ENCODE data around the gene ZNF618.

ZNF618 gene

GRCh38 chr9:113876151-113876992, at the start of gene ZNF618:
ZNF618 (plus strand) TSS chr9:113876309; CDS start chr9:113876381, 72 bp downstream.
- peak within 1 kb of the TSS; percentile 97 for H3K4me3 Mint-ChIP-seq
- H3K36me3 Mint-ChIP-seq: peaks cover 2% of the 10 kb centered on the region
- H3K4me1 Mint-ChIP-seq: peaks cover 7% of the 10 kb centered on the region
- no peaks in the 10 kb centered on the region for H3K9me3 Mint-ChIP-seq
- H3K27ac Mint-ChIP-seq: peak within 1 kb of the TSS; percentile 84
- H3K27me3 Mint-ChIP-seq: peaks cover 22% of the 10 kb centered on the region

- Mint-ChIP-seq H3K4me3 (no peak overlapping the region), H3K9me3 (peaks cover 33% of the 10 kb centered on the region), H3K27me3 (peaks cover 16% of the 10 kb centered on the region), H3K27ac (no peak overlapping the region), H3K36me3 (peaks cover 2% of the 10 kb centered on the region), H3K4me1 (peaks cover 5% of the 10 kb centered on the region)
Measured at GRCh38 chr9:113828221-113828620, 47.9 kb upstream of the ZNF618 start.

- Mint-ChIP-seq H3K27me3 (peaks cover 11% of the 10 kb centered on the region), H3K36me3 (no peaks in the 10 kb centered on the region), H3K4me3 (no peak overlapping the region), H3K9me3 (peaks cover 12% of the 10 kb centered on the region), H3K4me1 (no peaks in the 10 kb centered on the region), H3K27ac (no peak overlapping the region)
Measured at GRCh38 chr9:113837334-113837733, 38.8 kb upstream of the ZNF618 start.

- H3K9me3 Mint-ChIP-seq: peaks cover 4% of the 10 kb centered on the region
- H3K27ac Mint-ChIP-seq: no peak overlapping the region
- H3K27me3 Mint-ChIP-seq: peaks cover 6% of the 10 kb centered on the region
- no peaks in the 10 kb centered on the region for H3K4me1 Mint-ChIP-seq
- no peak overlapping the region for H3K4me3 Mint-ChIP-seq
- H3K36me3 Mint-ChIP-seq: no peaks in the 10 kb centered on the region
Measured at GRCh38 chr9:113842086-113842485, 34.0 kb upstream of the ZNF618 start.

- no peak overlapping the region for H3K4me3 Mint-ChIP-seq
- H3K9me3 Mint-ChIP-seq: peaks cover 4% of the 10 kb centered on the region
- peaks cover 4% of the 10 kb centered on the region for H3K27me3 Mint-ChIP-seq
- H3K4me1 Mint-ChIP-seq: no peaks in the 10 kb centered on the region
- no peak overlapping the region for H3K27ac Mint-ChIP-seq
- no peaks in the 10 kb centered on the region for H3K36me3 Mint-ChIP-seq
Measured at GRCh38 chr9:113844466-113844865, 31.6 kb upstream of the ZNF618 start.

- H3K27me3 Mint-ChIP-seq: peaks cover 11% of the 10 kb centered on the region
- peak overlapping the region; percentile 83 for H3K27ac Mint-ChIP-seq
- peaks cover 15% of the 10 kb centered on the region for H3K9me3 Mint-ChIP-seq
- peaks cover 2% of the 10 kb centered on the region for H3K36me3 Mint-ChIP-seq
- H3K4me1 Mint-ChIP-seq: peaks cover 4% of the 10 kb centered on the region
- H3K4me3 Mint-ChIP-seq: no peak overlapping the region
Measured at GRCh38 chr9:113851359-113851758, 24.8 kb upstream of the ZNF618 start.

GRCh38 chr9:113851873-113852272, 24.2 kb upstream of the ZNF618 start:
- Mint-ChIP-seq H3K4me1 (peaks cover 4% of the 10 kb centered on the region), H3K36me3 (peaks cover 2% of the 10 kb centered on the region), H3K4me3 (no peak overlapping the region), H3K27me3 (peaks cover 11% of the 10 kb centered on the region), H3K9me3 (peaks cover 14% of the 10 kb centered on the region), H3K27ac (peak overlapping the region; percentile 83)

GRCh38 chr9:113853333-113853732, 22.8 kb upstream of the ZNF618 start:
- peaks cover 11% of the 10 kb centered on the region for H3K27me3 Mint-ChIP-seq
- H3K4me1 Mint-ChIP-seq: peaks cover 4% of the 10 kb centered on the region
- H3K36me3 Mint-ChIP-seq: peaks cover 2% of the 10 kb centered on the region
- no peak overlapping the region for H3K27ac Mint-ChIP-seq
- no peak overlapping the region for H3K4me3 Mint-ChIP-seq
- H3K9me3 Mint-ChIP-seq: peaks cover 11% of the 10 kb centered on the region

GRCh38 chr9:113854310-113854709, 21.8 kb upstream of the ZNF618 start:
- Mint-ChIP-seq H3K27ac (no peak overlapping the region), H3K36me3 (peaks cover 2% of the 10 kb centered on the region), H3K4me3 (no peak overlapping the region)

GRCh38 chr9:113857875-113858274, 18.2 kb upstream of the ZNF618 start:
- H3K4me1 Mint-ChIP-seq: no peaks in the 10 kb centered on the region
- no peak overlapping the region for H3K27ac Mint-ChIP-seq
- H3K4me3 Mint-ChIP-seq: no peak overlapping the region
- H3K36me3 Mint-ChIP-seq: no peaks in the 10 kb centered on the region
- peaks cover 19% of the 10 kb centered on the region for H3K27me3 Mint-ChIP-seq
- H3K9me3 Mint-ChIP-seq: no peaks in the 10 kb centered on the region

More at GRCh38 chr9:113854310-113854709, 21.8 kb upstream of the ZNF618 start:
- Mint-ChIP-seq H3K4me1 (peaks cover 4% of the 10 kb centered on the region), H3K9me3 (peaks cover 11% of the 10 kb centered on the region), H3K27me3 (peaks cover 11% of the 10 kb centered on the region)

GRCh38 chr9:113858282-113858681, 17.8 kb upstream of the ZNF618 start:
- H3K36me3 Mint-ChIP-seq: no peaks in the 10 kb centered on the region
- H3K9me3 Mint-ChIP-seq: no peaks in the 10 kb centered on the region
- peaks cover 17% of the 10 kb centered on the region for H3K27me3 Mint-ChIP-seq
- no peak overlapping the region for H3K27ac Mint-ChIP-seq
- H3K4me3 Mint-ChIP-seq: no peak overlapping the region
- no peaks in the 10 kb centered on the region for H3K4me1 Mint-ChIP-seq

- H3K4me1 Mint-ChIP-seq: no peaks in the 10 kb centered on the region
- H3K36me3 Mint-ChIP-seq: no peaks in the 10 kb centered on the region
- no peaks in the 10 kb centered on the region for H3K9me3 Mint-ChIP-seq
- no peak overlapping the region for H3K27ac Mint-ChIP-seq
- no peak overlapping the region for H3K4me3 Mint-ChIP-seq
- H3K27me3 Mint-ChIP-seq: peaks cover 14% of the 10 kb centered on the region
Measured at GRCh38 chr9:113863345-113863744, 12.8 kb upstream of the ZNF618 start.

- H3K36me3 Mint-ChIP-seq: no peaks in the 10 kb centered on the region
- H3K4me3 Mint-ChIP-seq: no peak overlapping the region
- peaks cover 2% of the 10 kb centered on the region for H3K27me3 Mint-ChIP-seq
- no peak overlapping the region for H3K27ac Mint-ChIP-seq
- no peaks in the 10 kb centered on the region for H3K4me1 Mint-ChIP-seq
- H3K9me3 Mint-ChIP-seq: no peaks in the 10 kb centered on the region
Measured at GRCh38 chr9:113868501-113868900, 7.6 kb upstream of the ZNF618 start.

- H3K9me3 Mint-ChIP-seq: no peaks in the 10 kb centered on the region
- peaks cover 7% of the 10 kb centered on the region for H3K4me1 Mint-ChIP-seq
- H3K27me3 Mint-ChIP-seq: peaks cover 9% of the 10 kb centered on the region
- H3K36me3 Mint-ChIP-seq: peaks cover 2% of the 10 kb centered on the region
- H3K4me3 Mint-ChIP-seq: no peak overlapping the region
- H3K27ac Mint-ChIP-seq: no peak overlapping the region
Measured at GRCh38 chr9:113872485-113873143, 3.5 kb upstream of the ZNF618 start.

GRCh38 chr9:113873446-113873845, 2.7 kb upstream of the ZNF618 start:
- Mint-ChIP-seq H3K4me3 (no peak overlapping the region), H3K27ac (no peak overlapping the region), H3K9me3 (no peaks in the 10 kb centered on the region), H3K4me1 (peaks cover 7% of the 10 kb centered on the region), H3K36me3 (peaks cover 2% of the 10 kb centered on the region), H3K27me3 (peaks cover 13% of the 10 kb centered on the region)

- peaks cover 2% of the 10 kb centered on the region for H3K36me3 Mint-ChIP-seq
- H3K9me3 Mint-ChIP-seq: no peaks in the 10 kb centered on the region
- no peak overlapping the region for H3K27ac Mint-ChIP-seq
- peaks cover 7% of the 10 kb centered on the region for H3K4me1 Mint-ChIP-seq
- H3K27me3 Mint-ChIP-seq: peaks cover 16% of the 10 kb centered on the region
- no peak overlapping the region for H3K4me3 Mint-ChIP-seq
Measured at GRCh38 chr9:113873926-113874325, 2.2 kb upstream of the ZNF618 start.

Data from activated naive CD4-positive, alpha-beta T cell treated with anti-CD3 and anti-CD28 coated beads, Interleukin-2, amount 50 U/mL, for 24 hours (primary cell).